NB4 (cell line): Measurements from ENCODE around the gene CYP26A1.

Experiments used
- CTCF ChIP-seq: IDR thresholded peaks from one replicate; pipeline ENCODE4 v1.5.1; 2012; ENCODE audit warnings: low read depth, low read length
- MAX ChIP-seq: IDR thresholded peaks from 2 replicates; pipeline ENCODE4 v1.6.1; 2011; ENCODE audit warnings: low read depth, low read length
- POLR2A ChIP-seq: IDR thresholded peaks from 2 replicates; pipeline ENCODE4 v1.6.1; 2011; ENCODE audit warnings: mild to moderate bottlenecking; ENCODE audit not compliant: insufficient read length; ENCODE audit errors: extremely low read depth

GRCh38 chr10:93054486-93054885 is 19.2 kb upstream of the CYP26A1 start:
- TF ChIP-seq POLR2A (no peak), CTCF (no peak), MAX (no peak)
